A549 (cell line): ENCODE measurements around the gene IGF2R. TPM values are rescaled to one million over a fixed set of nuclear protein-coding genes. Genes with fewer than 3 reads are reported as not detected.

Source experiments
- ATAC-seq, 2 experiments: fragments of 200-7000 bp in 1 of 2; fragments of >200 bp in 1 of 2; cut with Nextera tagmentation in 1 of 2; cut with Tn5 transposase in 1 of 2; 3 replicates each; pipeline versions ENCODE4 v1.8.0 to v1.9.1; 2018 to 2020; ENCODE audit warnings: mild to moderate bottlenecking in 1 of 2, moderate library complexity in 1 of 2
- CTCF ChIA-PET: fragments of 300-600 bp; sonication (Branson Sonifier 250); formaldehyde crosslinking; extraction: SDS; loops from one replicate; lab custom pipeline; 2021; ENCODE audit warnings: antibody characterized with exemption, inconsistent platforms; lab: Yijun Ruan, JAX
- POLR2A ChIA-PET: fragments of 350-600 bp; formaldehyde crosslinking; extraction: SDS; loops from one replicate; lab custom pipeline; 2021; ENCODE audit warnings: antibody characterized with exemption, inconsistent platforms; lab: Yijun Ruan, JAX
- DNase-seq, 2 experiments: peaks; one replicate each; pipeline versions ENCODE4 v3.0.0 to v3.0.0-alpha.2; 2011 to 2016; ENCODE audit warnings: low read depth in 1 of 2, low spot score in 1 of 2
- FAIRE-seq: peaks from 2 replicates; lab custom pipeline; 2011; peaks lifted over from hg19 to GRCh38; lab: Jason Lieb, UNC
- H3K27ac ChIP-seq, 2 experiments: fragments of >200 bp; sonication (Bioruptor Twin); formaldehyde crosslinking; 3 replicates each; pipeline ENCODE4 v1.5.1; 2016 to 2017
- H3K4me1 ChIP-seq: fragments of >200 bp; sonication (Bioruptor Twin); formaldehyde crosslinking; 3 replicates; pipeline ENCODE4 v1.6.1; 2016
- H3K4me2 ChIP-seq: fragments of >200 bp; sonication (Bioruptor Twin); formaldehyde crosslinking; 3 replicates; pipeline ENCODE4 v1.6.1; 2016
- H3K4me3 ChIP-seq: fragments of >200 bp; sonication (Bioruptor Twin); formaldehyde crosslinking; 3 replicates; pipeline ENCODE4 v1.5.1; 2016
- H3K9me3 ChIP-seq: fragments of >200 bp; sonication (Bioruptor Twin); formaldehyde crosslinking; 3 replicates; pipeline ENCODE4 v1.6.1; 2016
- BCL3 ChIP-seq: fragments of >200 bp; sonication (Bioruptor Twin); formaldehyde crosslinking; IDR thresholded peaks from 3 replicates; pipeline ENCODE4 v1.6.1; 2016
- CEBPB ChIP-seq, 2 experiments: fragments of >200 bp in 1 of 2; sonication (Bioruptor Twin) in 1 of 2; formaldehyde crosslinking in 1 of 2; IDR thresholded peaks; 2 replicates each; pipeline ENCODE4 v1.6.1; 2012 to 2016
- EHF ChIP-seq: fragments of 250-450 bp; sonication (Bioruptor Pico); IDR thresholded peaks from 2 replicates; pipeline ENCODE4 v1.5.0; 2020; ENCODE audit warnings: mild to moderate bottlenecking
- EHMT2 ChIP-seq: fragments of 200-600 bp; sonication (generic); IDR thresholded peaks from 2 replicates; pipeline ENCODE4 v1.6.1; 2016; ENCODE audit warnings: antibody characterized with exemption, low read depth, mild to moderate bottlenecking, moderate library complexity
- ESRRA ChIP-seq: fragments of 150-350 bp; IDR thresholded peaks from 2 replicates; pipeline ENCODE4 v1.6.1; 2014; ENCODE audit warnings: mild to moderate bottlenecking, low read length, borderline replicate concordance
- FOSB ChIP-seq: fragments of 250-450 bp; sonication (Bioruptor Pico); IDR thresholded peaks from 2 replicates; pipeline ENCODE4 v1.5.0; 2020; ENCODE audit warnings: mild to moderate bottlenecking, moderate library complexity
- FOXS1 ChIP-seq: fragments of 250-450 bp; sonication (Bioruptor Pico); IDR thresholded peaks from 2 replicates; pipeline ENCODE4 v1.5.0; 2020; ENCODE audit warnings: mild to moderate bottlenecking, moderate library complexity
- HES2 ChIP-seq: fragments of >200 bp; sonication (Bioruptor Twin); formaldehyde crosslinking; IDR thresholded peaks from 2 replicates; pipeline ENCODE4 v1.6.1; 2016
- HOXB13 ChIP-seq: fragments of 250-450 bp; sonication (Bioruptor Pico); IDR thresholded peaks from 2 replicates; pipeline ENCODE4 v1.5.0; 2020; ENCODE audit warnings: low read depth, mild to moderate bottlenecking, moderate library complexity
- JUN ChIP-seq, 2 experiments: fragments of >200 bp; sonication (Bioruptor Twin); formaldehyde crosslinking; IDR thresholded peaks; 2 replicates in 1 of 2; 3 replicates in 1 of 2; pipeline ENCODE4 v1.6.1; 2016 to 2017
- KDM5A ChIP-seq: fragments of 200-600 bp; sonication (generic); IDR thresholded peaks from 2 replicates; pipeline ENCODE4 v1.6.1; 2016; ENCODE audit warnings: antibody characterized with exemption, mild to moderate bottlenecking
- MYC ChIP-seq: IDR thresholded peaks from 2 replicates; pipeline ENCODE4 v1.6.1; 2012; ENCODE audit warnings: mild to moderate bottlenecking, inconsistent platforms, low read length, improper control_type of control experiment, borderline replicate concordance
- PHF8 ChIP-seq: fragments of 200-600 bp; sonication (generic); IDR thresholded peaks from 2 replicates; pipeline ENCODE4 v1.6.1; 2016; ENCODE audit warnings: low read depth, mild to moderate bottlenecking, antibody characterized with exemption, moderate library complexity, borderline replicate concordance
- POLR2A ChIP-seq: IDR thresholded peaks from 2 replicates; pipeline ENCODE4 v1.6.1; 2012; ENCODE audit warnings: mild to moderate bottlenecking, low read length
- POLR2AphosphoS2 ChIP-seq: conservative IDR thresholded peaks from 2 replicates; pipeline ENCODE4 v1.6.1; 2012; ENCODE audit warnings: low read length, improper control_type of control experiment, inconsistent platforms
- RAD21 ChIP-seq, 2 experiments: fragments of >200 bp in 1 of 2; sonication (Bioruptor Twin) in 1 of 2; formaldehyde crosslinking in 1 of 2; IDR thresholded peaks in 1 of 2; conservative IDR thresholded peaks in 1 of 2; 2 replicates in 1 of 2; 3 replicates in 1 of 2; pipeline ENCODE4 v1.6.1; 2012 to 2018; ENCODE audit warnings: inconsistent platforms in 1 of 2
- RCOR1 ChIP-seq: fragments of 150-350 bp; IDR thresholded peaks from 2 replicates; pipeline ENCODE4 v1.6.1; 2014; ENCODE audit warnings: antibody characterized with exemption, low read length, low read depth
- RFX5 ChIP-seq: fragments of 450-650 bp; IDR thresholded peaks from 2 replicates; pipeline ENCODE4 v1.7.1; 2014; ENCODE audit warnings: antibody characterized with exemption, mild to moderate bottlenecking, moderate library complexity
- ZFP36 ChIP-seq: fragments of 450-650 bp; IDR thresholded peaks from 2 replicates; pipeline ENCODE4 v1.6.1; 2014; ENCODE audit warnings: borderline replicate concordance; ENCODE audit not compliant: partially characterized antibody
- ZNF302 ChIP-seq: fragments of 250-450 bp; sonication (Bioruptor Pico); IDR thresholded peaks from 2 replicates; pipeline ENCODE4 v1.9.0; 2021; ENCODE audit warnings: inconsistent platforms, mild to moderate bottlenecking, moderate library complexity
- WGBS: methylation state at CpG from one replicate; pipeline ENCODE4 v1.1.6; 2017; ENCODE audit errors: missing lambda C conversion rate; 5-methylcytosine and 5-hydroxymethylcytosine counted together
- polyA plus RNA-seq, 4 experiments: library from polyadenylated mRNA; depleted of rRNA in 3 of 4; stranded (reverse); fragments of >200 nt; fragmentation: RNase III in 1 of 4; extraction: RNeasy Plus Mini Kit Qiagen cat#74134 plus additional on column Dnase treatment in 1 of 4; gene quantifications; 2 replicates in 3 of 4; 3 replicates in 1 of 4; pipeline ENCODE4 v1.2.3, GENCODE V29; 2011 to 2017
- TF ChIP-seq, protein P1 (sequence below): fragments of 450-650 bp; IDR thresholded peaks from 2 replicates; pipeline ENCODE4 v1.6.1; 2014; ENCODE audit warnings: antibody characterized with exemption

IGF2R gene
- polyA plus RNA-seq, 2 of the 4 experiments (the other 2 are of a cell fraction), result 17.6 to 24.9 TPM

GRCh38 chr6:159953091-159953601, 15.7 kb upstream of the IGF2R start:
- 56% methylated on average over 9 of the region's 9 CpGs for WGBS
- Histone ChIP-seq H3K4me3 (no peak overlapping the region), H3K4me2 (no peak overlapping the region), H3K4me1 (no peaks in the 10 kb centered on the region), H3K9me3 (no peaks in the 10 kb centered on the region), H3K27ac (no peak overlapping the region)
- TF ChIP-seq, protein P1, sequence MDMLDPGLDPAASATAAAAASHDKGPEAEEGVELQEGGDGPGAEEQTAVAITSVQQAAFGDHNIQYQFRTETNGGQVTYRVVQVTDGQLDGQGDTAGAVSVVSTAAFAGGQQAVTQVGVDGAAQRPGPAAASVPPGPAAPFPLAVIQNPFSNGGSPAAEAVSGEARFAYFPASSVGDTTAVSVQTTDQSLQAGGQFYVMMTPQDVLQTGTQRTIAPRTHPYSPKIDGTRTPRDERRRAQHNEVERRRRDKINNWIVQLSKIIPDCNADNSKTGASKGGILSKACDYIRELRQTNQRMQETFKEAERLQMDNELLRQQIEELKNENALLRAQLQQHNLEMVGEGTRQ, result no peak
- no peak for TF ChIP-seq ZFP36
- no peak for TF ChIP-seq PHF8
- no peak for TF ChIP-seq FOSB (CRISPR knock-in tag)
- TF ChIP-seq RFX5, result no peak
- TF ChIP-seq RCOR1, result no peak
- no peak for TF ChIP-seq EHF (CRISPR knock-in tag)
- no peak for TF ChIP-seq JUN (IDR thresholded peaks at IDR 0.05)
- TF ChIP-seq ESRRA, result no peak
- no peak for TF ChIP-seq HES2
- no peak for DNase-seq
- no peak for ATAC-seq
- ChIA-PET CTCF (interaction anchor here (0.6 to 3.6 kb wide), 4 partner anchors 10 to 262 kb away, joined by 4 to 18 read pairs (median 6); no protein-coding TSS in a partner anchor), POLR2A (no interaction called here)
- FAIRE-seq, result no peak

GRCh38 chr6:159955945-159956361, 12.9 kb upstream of the IGF2R start:
- no peak for ATAC-seq
- FAIRE-seq, result no peak
- POLR2A ChIA-PET, result no interaction called here
- Histone ChIP-seq H3K4me2 (no peak overlapping the region), H3K4me3 (no peak overlapping the region), H3K27ac (no peak overlapping the region), H3K9me3 (no peaks in the 10 kb centered on the region), H3K4me1 (no peaks in the 10 kb centered on the region)
- TF ChIP-seq KDM5A, result no peak
- no peak for TF ChIP-seq HOXB13 (CRISPR knock-in tag)
- CTCF ChIA-PET, result no interaction called here
- no peak for DNase-seq

- no peak for FAIRE-seq
- Histone ChIP-seq H3K4me2 (no peak overlapping the region), H3K27ac (no peak overlapping the region), H3K9me3 (no peaks in the 10 kb centered on the region)
- no peak for DNase-seq
- POLR2A ChIA-PET, result no interaction called here
- WGBS, result 53% methylated on average over 6 of the region's 6 CpGs
- no peak for ATAC-seq
- no peak for TF ChIP-seq CEBPB (IDR thresholded peaks at IDR 0.05)
- TF ChIP-seq, all 56 proteins: peak for 0
- no peak overlapping the region for H3K4me3 ChIP-seq
- CTCF ChIA-PET, result interaction anchor here (0.7 kb wide), 1 partner anchor 70 kb away, joined by 3 read pairs; no protein-coding TSS in a partner anchor
- H3K4me1 ChIP-seq, result no peaks in the 10 kb centered on the region
Observed at GRCh38 chr6:159957071-159957673, 11.7 kb upstream of the IGF2R start.

GRCh38 chr6:159959165-159959975, 9.5 kb upstream of the IGF2R start:
- Histone ChIP-seq H3K4me1 (no peaks in the 10 kb centered on the region), H3K27ac (no peak overlapping the region), H3K4me3 (no peak overlapping the region), H3K9me3 (no peaks in the 10 kb centered on the region), H3K4me2 (no peak overlapping the region)
- CTCF ChIA-PET, result no interaction called here
- 27% methylated on average over 6 of the region's 6 CpGs for WGBS
- DNase-seq, result no peak
- TF ChIP-seq RAD21 (conservative IDR thresholded peaks at IDR 0.05 in 1 of 2, IDR thresholded peaks at IDR 0.05 in 1 of 2), result no peak
- no peak for TF ChIP-seq POLR2A
- TF ChIP-seq BCL3, result no peak
- TF ChIP-seq ZNF302 (CRISPR knock-in tag), result no peak
- no peak for TF ChIP-seq EHMT2
- no peak for TF ChIP-seq FOXS1 (CRISPR knock-in tag)
- no peak for TF ChIP-seq POLR2AphosphoS2
- no peak for TF ChIP-seq MYC
- TF ChIP-seq ZFP36, result no peak
- no peak for TF ChIP-seq RCOR1
- POLR2A ChIA-PET, result no interaction called here
- no peak for ATAC-seq
- no peak for FAIRE-seq
